Kidney epithelial cell (primary cell): ENCODE results near the gene PRPF6. TPM values are rescaled to one million over a fixed set of nuclear protein-coding genes. Genes with fewer than 3 reads are reported as not detected.
"Not testable (repeated sequence)": the region's sequence is repeated elsewhere in the genome, so short reads cannot be mapped to it uniquely, and the experiment has no call there.

Experiments
- DNase-seq: peaks from one replicate; pipeline ENCODE4 v3.0.0-alpha.2; 2010; ENCODE audit warnings: low read depth
- H3K27me3 ChIP-seq: 2 replicates; pipeline ENCODE4 v1.6.0; 2011; ENCODE audit warnings: low read length; ENCODE audit not compliant: control insufficient read depth, insufficient read depth
- H3K36me3 ChIP-seq: 2 replicates; pipeline ENCODE4 v1.5.1; 2011; ENCODE audit warnings: low read length; ENCODE audit not compliant: control insufficient read depth, insufficient read depth
- H3K4me3 ChIP-seq: 2 replicates; pipeline ENCODE4 v1.5.1; 2011; ENCODE audit warnings: low read depth, mild to moderate bottlenecking, control low read depth, low read length
- CTCF ChIP-seq: IDR thresholded peaks from 2 replicates; pipeline ENCODE4 v1.5.1; 2011; ENCODE audit warnings: mild to moderate bottlenecking, moderate library complexity, low read length, control low read depth, inconsistent platforms; ENCODE audit not compliant: insufficient read depth, poor library complexity, severe bottlenecking
- total RNA-seq: library from RNA; depleted of rRNA; stranded (reverse); fragments of >200 nt; gene quantifications from 2 replicates; pipeline ENCODE4 v1.2.3, GENCODE V29; 2015

Gene PRPF6
- total RNA-seq, 1 donor from 2014 or later: 78.5 TPM

GRCh38 chr20:63957690-63958441 lies 23.1 kb upstream of the PRPF6 start:
- DNase-seq: no peak
- Histone ChIP-seq H3K27me3 (no peaks in the 10 kb centered on the region), H3K4me3 (no peak overlapping the region), H3K36me3 (peaks cover 1% of the 10 kb centered on the region)
- TF ChIP-seq CTCF: no peak

- Histone ChIP-seq H3K4me3 (no peak overlapping the region), H3K27me3 (no peaks in the 10 kb centered on the region), H3K36me3 (peaks cover 1% of the 10 kb centered on the region)
- TF ChIP-seq CTCF: no peak
- DNase-seq: no peak
These were observed 22.5 kb upstream of the PRPF6 start for GRCh38 chr20:63958471-63958870.

- H3K27me3 ChIP-seq: no peaks in the 10 kb centered on the region
- peaks cover 2% of the 10 kb centered on the region for H3K36me3 ChIP-seq
- H3K4me3 ChIP-seq: no peak overlapping the region
- no peak for DNase-seq
- TF ChIP-seq CTCF: no peak
These were observed 21.8 kb upstream of the PRPF6 start for GRCh38 chr20:63958964-63959698.

GRCh38 chr20:63959699-63960075 lies 21.2 kb upstream of the PRPF6 start:
- H3K36me3 ChIP-seq: peaks cover 2% of the 10 kb centered on the region

GRCh38 chr20:63960654-63961621 lies 20.0 kb upstream of the PRPF6 start:
- H3K4me3 ChIP-seq, H3K27me3 ChIP-seq, DNase-seq, H3K36me3 ChIP-seq: not testable (repeated sequence)

More at GRCh38 chr20:63959699-63960075, 21.2 kb upstream of the PRPF6 start:
- DNase-seq: no peak
- no peak for TF ChIP-seq CTCF
- Histone ChIP-seq H3K4me3 (no peak overlapping the region), H3K27me3 (no peaks in the 10 kb centered on the region)
